Neural progenitor cell (in vitro differentiated cells): ENCODE results near the gene FAM131B.

Source experiments
- CTCF ChIP-seq: fragments of 200-600 bp; sonication (generic); IDR thresholded peaks from 2 replicates; pipeline ENCODE4 v1.5.1; 2017; ENCODE audit warnings: antibody characterized with exemption, mild to moderate bottlenecking
- EZH2 ChIP-seq: fragments of 200-600 bp; sonication (generic); IDR thresholded peaks from 2 replicates; pipeline ENCODE4 v1.6.1; 2017; ENCODE audit warnings: antibody characterized with exemption, mild to moderate bottlenecking, moderate library complexity
- EZH2phosphoT487 ChIP-seq: fragments of 200-600 bp; sonication (generic); IDR thresholded peaks from 2 replicates; pipeline ENCODE4 v1.6.1; 2017; ENCODE audit warnings: antibody characterized with exemption

- TF ChIP-seq CTCF (no peak), EZH2phosphoT487 (no peak), EZH2 (no peak)
Observed at GRCh38 chr7:143372070-143372469, 9.6 kb upstream of the FAM131B start.
